SJSA1 (cell line): Measurements from ENCODE around the gene SAMD9. TPM values are rescaled to one million over a fixed set of nuclear protein-coding genes. Genes with fewer than 3 reads are reported as not detected.

Experiments used
- DNase-seq, 2 experiments: peaks; one replicate each; pipeline ENCODE4 v3.0.0-alpha.2; 2015 to 2020; ENCODE audit warnings: low spot score in 2 of 2, low read depth in 1 of 2
- H3K27ac ChIP-seq: fragments of 250-450 bp; sonication (Bioruptor Pico); 2 replicates; pipeline ENCODE4 v1.5.1; 2020; ENCODE audit warnings: mild to moderate bottlenecking, moderate library complexity
- H3K27me3 ChIP-seq: fragments of 250-450 bp; sonication (Bioruptor Pico); replicated peaks from 2 replicates; pipeline ENCODE4 v1.5.1; 2020; ENCODE audit warnings: mild to moderate bottlenecking, moderate library complexity
- H3K36me3 ChIP-seq: fragments of 250-450 bp; sonication (Bioruptor Pico); 2 replicates; pipeline ENCODE4 v1.5.1; 2020; ENCODE audit warnings: mild to moderate bottlenecking
- H3K4me1 ChIP-seq: fragments of 250-450 bp; sonication (Bioruptor Pico); replicated peaks from 2 replicates; pipeline ENCODE4 v1.6.1; 2021; ENCODE audit warnings: mild to moderate bottlenecking
- H3K4me3 ChIP-seq: fragments of 250-450 bp; sonication (Bioruptor Pico); 2 replicates; pipeline ENCODE4 v1.5.1; 2020; ENCODE audit warnings: mild to moderate bottlenecking
- H3K9me3 ChIP-seq: fragments of 250-450 bp; sonication (Bioruptor Pico); replicated peaks from 2 replicates; pipeline ENCODE4 v1.5.1; 2020; ENCODE audit warnings: mild to moderate bottlenecking
- total RNA-seq: library from RNA; depleted of rRNA; stranded (reverse); fragments of >200 nt; shearing (Covaris generic); gene quantifications from 2 replicates; pipeline ENCODE4 v1.2.3, GENCODE V29; 2014; rRNA removed

Gene SAMD9
- 11.1 and 19.7 TPM in 2 replicates for total RNA-seq

DNA sequence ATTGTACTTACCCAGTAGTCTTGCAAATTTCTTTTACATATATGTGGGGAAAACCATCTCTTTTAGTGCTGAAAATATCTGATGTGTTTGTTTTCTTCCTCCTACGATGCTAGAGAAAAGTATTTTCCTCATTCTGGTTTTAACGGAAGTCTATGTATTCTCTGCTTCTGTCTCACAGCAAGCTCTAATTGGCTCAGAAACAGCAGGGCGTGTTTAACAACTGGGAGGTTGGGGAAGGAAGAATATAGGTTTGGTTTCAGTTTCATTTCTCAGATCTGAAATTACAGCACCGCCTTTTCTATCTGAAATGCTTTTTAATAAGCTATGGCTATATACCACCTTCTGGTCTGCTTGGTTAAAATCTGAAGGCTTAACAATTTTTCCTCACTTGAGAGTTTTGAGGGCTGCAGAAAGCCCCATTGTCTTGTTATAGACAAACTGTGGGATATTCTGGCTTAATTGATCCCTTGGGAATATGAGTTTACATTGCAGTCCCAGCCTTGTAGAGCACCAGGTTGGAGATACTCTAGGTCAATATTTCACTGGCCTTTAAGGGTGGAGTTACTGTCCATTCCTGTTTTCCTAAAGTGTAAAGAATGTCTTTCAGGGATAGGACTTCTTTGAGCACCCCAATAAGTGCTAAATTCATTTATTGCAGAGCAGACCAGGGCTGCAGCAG, at the start of gene SAMD9:
SAMD9 (minus strand) TSS at position 128 of the 679 bp plus-strand sequence. CDS start 11,882 bp downstream, outside the sequence.
- Histone ChIP-seq H3K9me3 (no peaks in the 10 kb centered on the region), H3K27ac (peak within 1 kb of the TSS; percentile 91), H3K4me3 (peak within 1 kb of the TSS; percentile 35), H3K36me3 (peaks cover 5% of the 10 kb centered on the region; the same call in 1 of the 2 replicates), H3K27me3 (no peaks in the 10 kb centered on the region), H3K4me1 (peaks cover 30% of the 10 kb centered on the region)
- peak; percentile 71 to 77 for DNase-seq

DNA sequence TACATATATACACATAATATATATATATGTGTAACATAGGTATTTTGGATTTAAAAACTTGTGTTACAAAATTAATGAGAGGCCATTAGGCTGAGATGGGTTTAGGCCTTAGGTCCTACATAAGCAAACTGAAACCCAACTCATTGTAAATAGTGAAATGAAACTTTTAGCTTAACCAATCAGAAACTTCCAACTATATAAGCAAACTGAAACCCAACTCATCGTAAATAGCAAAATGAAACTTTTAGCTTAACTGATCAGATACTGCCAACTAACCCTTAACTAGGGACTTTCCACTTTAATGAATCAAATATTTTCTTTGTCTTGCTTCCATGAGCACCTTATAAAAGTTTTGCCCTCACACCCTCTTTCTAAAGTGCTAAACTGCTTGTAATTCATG, 47.7 kb upstream of the SAMD9 start:
- no peaks in the 10 kb centered on the region for H3K27me3 ChIP-seq
- H3K4me1 ChIP-seq: no peaks in the 10 kb centered on the region
- H3K36me3 ChIP-seq: no peaks in the 10 kb centered on the region
- H3K9me3 ChIP-seq: no peaks in the 10 kb centered on the region
- H3K27ac ChIP-seq: no peak overlapping the region
- DNase-seq: no peak
- H3K4me3 ChIP-seq: no peak overlapping the region

DNA sequence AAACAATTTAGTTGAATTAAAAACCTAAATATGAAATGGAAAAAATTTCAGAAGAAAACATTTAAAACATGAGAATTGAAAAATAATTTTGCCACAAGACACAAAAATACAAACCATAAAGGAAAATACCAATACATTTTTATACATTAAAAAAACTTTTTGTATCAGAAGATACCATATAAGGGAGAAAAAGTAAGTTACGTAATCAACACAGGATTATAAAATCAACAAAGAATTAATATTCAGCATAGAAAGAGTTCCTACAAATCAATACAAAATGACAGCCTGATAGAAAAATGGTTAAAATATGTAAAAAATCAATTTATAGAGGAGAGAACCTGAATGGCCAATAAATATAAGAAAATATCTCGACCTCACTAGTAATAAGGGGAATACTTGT, 47.0 kb upstream of the SAMD9 start:
- H3K9me3 ChIP-seq: no peaks in the 10 kb centered on the region

DNA sequence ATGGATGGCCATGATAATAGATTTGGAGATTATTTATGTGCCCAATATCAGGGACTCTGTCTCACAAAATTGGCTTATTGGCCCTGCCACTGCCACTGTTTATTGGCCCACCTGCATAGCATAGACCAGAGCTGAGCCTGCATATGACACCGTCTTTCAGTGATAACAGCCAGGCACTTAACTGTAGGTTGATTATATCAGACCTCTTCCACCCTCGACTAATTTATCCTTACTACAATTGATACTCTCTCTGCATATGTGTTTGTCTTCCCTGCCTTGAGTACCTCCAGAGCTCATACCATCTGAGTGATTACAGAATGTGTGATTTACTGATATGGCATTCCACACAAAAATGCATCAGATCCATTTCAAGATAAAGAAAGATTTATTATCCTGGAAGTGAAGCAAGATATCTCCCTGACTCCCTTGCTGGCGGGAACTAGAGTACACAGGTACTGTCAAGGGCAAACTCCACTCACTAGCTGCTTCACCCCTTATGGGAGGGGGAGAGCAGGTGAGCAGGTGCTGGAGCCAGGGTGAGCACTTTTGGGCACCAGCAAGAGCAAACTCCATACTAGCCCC, 43.5 kb upstream of the SAMD9 start:
- peaks cover 9% of the 10 kb centered on the region for H3K4me1 ChIP-seq
- H3K36me3 ChIP-seq: no peaks in the 10 kb centered on the region
- no peak overlapping the region for H3K27ac ChIP-seq
- no peak for DNase-seq
- no peak overlapping the region for H3K4me3 ChIP-seq
- H3K27me3 ChIP-seq: no peaks in the 10 kb centered on the region
- 0 out of 2 replicates have a peak, but pooled peaks cover 3% of the 10 kb centered on the region for H3K9me3 ChIP-seq

More for the DNA sequence above, 47.0 kb upstream of the SAMD9 start:
- Histone ChIP-seq H3K36me3 (no peaks in the 10 kb centered on the region), H3K4me1 (peaks cover 2% of the 10 kb centered on the region), H3K27me3 (no peaks in the 10 kb centered on the region), H3K27ac (no peak overlapping the region), H3K4me3 (no peak overlapping the region)
- no peak for DNase-seq

DNA sequence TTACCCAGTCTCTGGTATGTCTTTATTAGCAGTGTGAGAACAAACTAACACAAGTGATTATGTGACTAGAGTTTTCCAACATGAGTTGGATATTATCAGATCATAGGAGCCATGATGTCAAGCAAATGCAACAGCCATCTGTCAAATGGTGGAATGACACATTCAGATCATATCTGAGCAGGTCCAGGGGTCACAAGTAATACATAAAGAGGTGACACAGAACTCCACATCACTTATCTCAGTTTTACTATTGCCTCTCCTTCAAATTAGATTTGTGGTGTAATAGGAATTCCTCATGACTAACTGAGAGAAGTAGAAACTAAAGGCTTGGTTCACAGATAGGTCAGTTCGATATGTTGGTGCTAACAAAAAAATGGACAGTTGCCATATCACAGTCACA, 42.6 kb upstream of the SAMD9 start:
- Histone ChIP-seq H3K4me3 (no peak overlapping the region), H3K9me3 (0 out of 2 replicates have a peak, but pooled peaks cover 3% of the 10 kb centered on the region), H3K4me1 (peaks cover 9% of the 10 kb centered on the region), H3K36me3 (no peaks in the 10 kb centered on the region), H3K27ac (no peak overlapping the region), H3K27me3 (no peaks in the 10 kb centered on the region)
- no peak for DNase-seq

DNA sequence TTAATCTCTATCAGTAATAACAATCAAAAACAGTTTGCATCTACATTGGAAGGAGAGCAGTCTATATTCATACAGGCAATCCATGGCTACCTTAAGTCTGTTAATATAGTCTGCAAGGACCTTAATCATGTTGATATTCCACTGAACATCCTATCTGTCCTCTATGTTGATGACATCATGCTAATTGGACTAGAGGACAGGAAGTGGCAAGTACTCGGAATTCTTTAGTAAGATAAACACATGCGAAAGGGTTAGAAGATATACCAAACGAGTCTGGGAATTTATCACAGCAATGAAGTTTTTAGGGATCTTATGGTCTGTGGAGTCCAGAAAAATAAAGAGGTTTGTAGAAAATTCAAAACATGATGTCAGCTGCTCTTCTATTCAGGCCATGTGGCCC, 41.7 kb upstream of the SAMD9 start:
- Histone ChIP-seq H3K4me1 (peaks cover 9% of the 10 kb centered on the region), H3K4me3 (no peak overlapping the region), H3K27me3 (no peaks in the 10 kb centered on the region), H3K36me3 (no peaks in the 10 kb centered on the region), H3K27ac (peak overlapping the region; percentile 21; the same call in 1 of the 2 replicates), H3K9me3 (0 out of 2 replicates have a peak, but pooled peaks cover 3% of the 10 kb centered on the region)
- DNase-seq: peak in 1 of 2 experiments; percentile 18

DNA sequence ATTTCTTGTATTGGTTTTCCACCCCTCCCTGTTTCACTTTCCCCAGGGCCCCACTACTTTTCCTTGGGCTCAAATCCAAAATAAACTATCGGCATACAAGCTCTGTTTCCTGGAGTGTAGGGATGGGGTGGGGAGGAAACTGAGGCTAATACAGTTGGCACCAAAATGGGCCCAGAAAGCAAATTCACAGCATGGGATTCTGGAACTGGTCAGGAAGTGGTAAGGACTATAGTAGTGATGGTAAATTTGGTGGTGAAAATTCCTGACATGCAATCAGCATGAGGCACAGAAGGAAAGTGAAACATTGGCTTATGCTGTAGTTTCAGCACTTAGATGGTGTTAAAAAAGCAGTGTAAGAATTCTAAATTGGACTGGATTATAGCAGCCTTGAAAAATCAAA, 39.1 kb upstream of the SAMD9 start:
- H3K9me3 ChIP-seq: 0 out of 2 replicates have a peak, but pooled peaks cover 3% of the 10 kb centered on the region
- H3K27ac ChIP-seq: no peak overlapping the region
- no peaks in the 10 kb centered on the region for H3K36me3 ChIP-seq
- H3K4me1 ChIP-seq: peaks cover 9% of the 10 kb centered on the region
- no peak overlapping the region for H3K4me3 ChIP-seq
- H3K27me3 ChIP-seq: no peaks in the 10 kb centered on the region
- DNase-seq: no peak

DNA sequence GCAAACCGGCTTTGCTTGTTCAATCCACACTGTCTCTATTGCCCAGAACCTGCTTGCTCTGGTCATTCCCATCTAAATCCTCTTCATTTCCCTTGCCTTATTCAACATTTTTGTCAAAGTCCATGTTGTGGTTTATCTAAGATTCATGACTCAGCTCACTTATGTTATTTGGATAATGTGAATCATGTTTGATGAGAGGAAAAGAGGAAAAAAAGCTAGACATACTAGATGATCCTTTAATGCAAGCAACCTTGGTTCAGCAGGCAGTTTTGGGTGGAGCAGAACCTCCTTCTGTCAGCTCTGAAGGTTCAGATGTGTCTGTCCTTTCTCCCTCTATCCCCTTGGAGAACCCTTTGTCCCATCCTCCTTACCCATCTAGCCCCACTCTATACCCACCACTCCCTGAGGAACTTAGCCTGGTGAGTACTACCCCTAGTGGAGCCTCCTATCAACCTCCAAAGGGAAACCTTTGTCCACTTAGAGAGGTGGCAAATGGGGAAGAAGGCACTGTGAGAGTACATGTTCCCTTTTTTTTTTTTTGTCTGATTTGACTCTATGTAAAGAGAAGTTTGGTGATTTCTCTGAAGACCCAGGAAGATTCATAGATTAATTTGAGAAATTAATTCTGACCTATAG, 32.5 kb upstream of the SAMD9 start:
- H3K27ac ChIP-seq: no peak overlapping the region

DNA sequence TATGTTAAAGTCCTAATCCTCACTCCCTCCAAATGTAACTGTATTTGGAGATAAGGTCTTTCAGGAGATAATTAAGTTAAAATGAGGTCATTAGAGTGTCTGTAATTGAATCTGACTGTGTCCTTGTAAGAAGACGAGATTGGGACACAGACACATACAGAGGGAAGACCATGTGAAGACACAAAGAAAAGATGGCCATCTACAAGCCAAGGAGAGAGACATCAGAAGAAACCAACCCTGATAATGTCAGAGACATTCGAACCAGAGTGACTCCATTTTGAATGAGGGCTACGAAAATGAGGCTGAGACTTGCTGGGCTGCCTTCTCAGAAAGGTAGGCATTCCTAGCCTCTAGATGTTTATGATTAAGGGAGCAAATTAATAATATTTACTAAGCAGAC, 30.9 kb upstream of the SAMD9 start:
- Histone ChIP-seq H3K9me3 (no peaks in the 10 kb centered on the region), H3K4me1 (peaks cover 20% of the 10 kb centered on the region), H3K4me3 (no peak overlapping the region; the same call in 1 of the 2 replicates), H3K27ac (peak overlapping the region; percentile 70), H3K36me3 (peaks cover 10% of the 10 kb centered on the region), H3K27me3 (no peaks in the 10 kb centered on the region)
- no peak for DNase-seq

More for the DNA sequence above, 32.5 kb upstream of the SAMD9 start:
- no peaks in the 10 kb centered on the region for H3K36me3 ChIP-seq
- DNase-seq: peak in 1 of 2 experiments; percentile 48
- no peaks in the 10 kb centered on the region for H3K27me3 ChIP-seq
- H3K4me1 ChIP-seq: peaks cover 20% of the 10 kb centered on the region
- H3K9me3 ChIP-seq: no peaks in the 10 kb centered on the region
- H3K4me3 ChIP-seq: no peak overlapping the region

DNA sequence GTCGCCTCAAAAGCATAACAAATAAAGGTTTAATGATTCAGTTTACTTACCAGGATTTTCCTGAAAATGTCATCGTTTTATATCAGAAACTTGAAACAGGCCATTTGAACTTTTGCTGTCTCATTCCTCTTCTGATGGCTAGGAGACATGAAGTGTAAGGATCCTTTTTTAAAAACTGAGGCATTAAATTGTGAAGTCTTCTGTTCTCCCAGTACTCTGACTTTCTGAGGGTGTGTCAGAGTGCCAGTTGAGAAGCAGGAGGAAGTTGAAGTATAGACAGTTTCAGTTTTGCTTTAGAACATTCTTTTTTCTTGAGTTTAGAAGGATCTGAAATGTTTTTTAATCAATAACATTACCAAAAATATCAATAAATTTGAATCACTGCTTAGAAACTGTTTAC, 30.4 kb upstream of the SAMD9 start, which contains the start of gene SAMD9L:
SAMD9L (minus strand) TSS at position 242 of the 400 bp plus-strand sequence. CDS start 12,414 bp downstream, outside the sequence.
- Histone ChIP-seq H3K36me3 (peaks cover 14% of the 10 kb centered on the region), H3K9me3 (no peaks in the 10 kb centered on the region), H3K27me3 (no peaks in the 10 kb centered on the region), H3K27ac (peak within 1 kb of the TSS; percentile 70), H3K4me3 (peak within 1 kb of the TSS; percentile 33), H3K4me1 (peaks cover 20% of the 10 kb centered on the region)
- DNase-seq: peak in 1 of 2 experiments; percentile 46

DNA sequence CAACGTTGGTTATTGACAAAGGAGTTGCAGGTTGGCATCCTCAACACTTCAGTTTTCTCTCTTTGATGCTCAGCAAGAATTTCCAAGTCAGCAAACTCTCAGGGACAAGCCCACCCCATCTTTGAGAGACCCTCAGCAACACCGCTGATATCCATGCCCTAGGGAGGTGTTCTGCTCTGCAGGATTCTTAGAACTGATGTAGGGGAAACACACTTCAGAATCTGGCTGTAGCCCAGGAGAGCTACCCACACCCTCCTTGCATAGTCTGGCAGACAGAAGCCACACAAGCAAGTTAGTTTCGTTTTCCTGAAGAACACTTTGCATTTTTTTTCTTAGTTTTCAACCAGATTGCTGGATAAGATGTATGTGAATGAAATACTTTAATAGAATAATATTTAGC, 29.6 kb upstream of the SAMD9 start:
- peak; percentile 46 to 60 for DNase-seq
- Histone ChIP-seq H3K27me3 (no peaks in the 10 kb centered on the region), H3K36me3 (peaks cover 20% of the 10 kb centered on the region), H3K4me1 (peaks cover 20% of the 10 kb centered on the region), H3K27ac (peak overlapping the region; percentile 70), H3K9me3 (no peaks in the 10 kb centered on the region), H3K4me3 (peak overlapping the region; percentile 33)

DNA sequence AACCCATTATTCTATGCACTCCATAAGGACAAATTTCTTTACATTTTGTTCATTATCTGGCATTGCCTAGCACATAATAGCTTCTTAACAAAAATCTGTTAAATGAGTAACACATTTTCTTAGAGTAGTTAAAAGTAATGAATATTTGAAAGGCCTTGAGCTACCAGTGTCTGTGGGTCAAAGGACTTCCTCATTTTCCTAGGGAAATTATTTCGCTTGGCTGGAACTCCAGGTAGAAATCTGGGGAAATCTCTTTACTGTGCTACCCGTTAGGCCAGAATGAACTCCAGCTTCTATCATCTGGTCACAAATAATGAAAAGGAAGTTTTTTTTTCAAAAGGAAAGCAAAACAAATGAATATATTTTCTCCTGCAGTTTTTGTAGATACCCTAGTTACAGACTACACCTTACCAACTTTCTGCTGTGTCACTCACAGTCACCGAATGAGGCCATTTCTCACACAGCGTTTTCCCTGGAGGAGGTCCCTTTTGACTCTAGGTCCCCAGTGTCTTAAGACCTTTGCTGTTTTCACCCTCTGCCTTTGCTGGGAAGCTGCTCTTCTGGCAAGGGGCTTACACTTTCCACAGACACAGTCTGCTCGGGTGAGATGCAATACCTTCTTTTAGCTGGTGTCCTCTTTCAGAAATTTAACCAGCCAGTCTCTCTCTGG, 28.8 kb upstream of the SAMD9 start:
- H3K4me1 ChIP-seq: peaks cover 20% of the 10 kb centered on the region
- H3K36me3 ChIP-seq: peaks cover 24% of the 10 kb centered on the region
- peak in 1 of 2 experiments; percentile 3 for DNase-seq
- no peak overlapping the region for H3K27ac ChIP-seq
- H3K9me3 ChIP-seq: no peaks in the 10 kb centered on the region
- peak overlapping the region; percentile 33 for H3K4me3 ChIP-seq
- H3K27me3 ChIP-seq: no peaks in the 10 kb centered on the region

DNA sequence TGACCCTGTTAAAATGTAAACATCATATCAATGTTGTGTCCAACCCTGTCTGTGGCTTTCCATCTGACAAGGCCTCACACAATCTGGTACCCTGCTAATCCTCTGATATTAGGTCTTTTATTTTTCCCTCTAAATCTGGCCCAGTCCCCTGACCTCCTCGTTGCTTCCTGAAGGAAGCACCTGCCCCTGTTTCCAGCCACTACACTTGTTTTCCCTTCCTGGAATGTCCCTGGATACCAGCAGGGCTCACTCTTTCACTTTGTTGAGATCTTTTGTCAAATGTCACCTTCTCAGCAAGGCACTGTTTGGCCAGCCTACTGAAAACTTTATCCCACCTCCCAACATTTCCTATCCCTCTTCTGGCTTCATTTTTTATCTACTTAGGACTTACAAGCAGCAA, 28.3 kb upstream of the SAMD9 start:
- Histone ChIP-seq H3K9me3 (no peaks in the 10 kb centered on the region), H3K27ac (no peak overlapping the region), H3K36me3 (peaks cover 24% of the 10 kb centered on the region), H3K27me3 (no peaks in the 10 kb centered on the region), H3K4me3 (no peak overlapping the region), H3K4me1 (peaks cover 20% of the 10 kb centered on the region)
- DNase-seq: no peak
